GM13976 (cell line): ENCODE results near the gene GALK2.
A peak's percentile ranks its signal among the peaks of the same experiment; 100 is the strongest.

Source experiments
- DNase-seq: peaks from one replicate; pipeline ENCODE4 v3.0.0; 2012; ENCODE audit warnings: low spot score
- CTCF ChIP-seq: IDR thresholded peaks from 2 replicates; pipeline ENCODE4 v1.5.1; 2012; ENCODE audit warnings: borderline replicate concordance, mild to moderate bottlenecking; ENCODE audit not compliant: insufficient read depth; ENCODE audit errors: extremely low read depth, missing control alignments, control extremely low read depth
- in situ Hi-C: fragments of 300-500 bp; cut with MboI; formaldehyde crosslinking; loops from one replicate; pipeline ENCODE4 v1.12.0; 2022; ENCODE audit warnings: low sequenced_read_pairs, mixed read lengths, inconsistent platforms; ENCODE audit not compliant: unreplicated experiment

Gene GALK2

GRCh38 chr15:49169880-49170597 lies at the start of gene GALK2:
Gene GALK2 (plus strand): TSS chr15:49170247. CDS start chr15:49170323, 76 bp downstream.
- TF ChIP-seq CTCF: no peak
- peak; percentile 79 for DNase-seq
- in situ Hi-C loops: no loop called here

GRCh38 chr15:49120832-49121231 lies 49.2 kb upstream of the GALK2 start:
- no peak for TF ChIP-seq CTCF
- no peak for DNase-seq
- in situ Hi-C loops: no loop called here

GRCh38 chr15:49121901-49122300 lies 48.1 kb upstream of the GALK2 start:
- no peak for DNase-seq
- no peak for TF ChIP-seq CTCF
- in situ Hi-C loops: no loop called here

- in situ Hi-C loops: no loop called here
- no peak for TF ChIP-seq CTCF
Observed at GRCh38 chr15:49122541-49123062, 47.4 kb upstream of the GALK2 start.

GRCh38 chr15:49124371-49124770 lies 45.7 kb upstream of the GALK2 start:
- no peak for DNase-seq
- in situ Hi-C loops: no loop called here
- no peak for TF ChIP-seq CTCF

More at GRCh38 chr15:49122541-49123062, 47.4 kb upstream of the GALK2 start:
- DNase-seq: no peak

GRCh38 chr15:49131403-49131802 lies 38.6 kb upstream of the GALK2 start:
- no peak for TF ChIP-seq CTCF
- in situ Hi-C loops: no loop called here
- DNase-seq: no peak
